OCI-LY7 (cell line): ENCODE results near the gene FOXP1.

Experiments
- EZH2phosphoT487 ChIP-seq: fragments of 200-600 bp; sonication (generic); IDR thresholded peaks from 2 replicates; pipeline ENCODE4 v1.6.1; 2018; ENCODE audit warnings: low read depth, borderline replicate concordance, mild to moderate bottlenecking, mixed run types, antibody characterized with exemption, low read length, moderate library complexity, mixed read lengths
- TF ChIP-seq, protein P1 (sequence below): fragments of 200-600 bp; sonication (generic); conservative IDR thresholded peaks from 2 replicates; pipeline ENCODE4 v1.5.1; 2014; ENCODE audit warnings: mild to moderate bottlenecking, antibody characterized with exemption, low read length, moderate library complexity, mixed read lengths

GRCh38 chr3:70977712-70978111 is 605.8 kb downstream of the FOXP1 start:
- TF ChIP-seq, protein P1, sequence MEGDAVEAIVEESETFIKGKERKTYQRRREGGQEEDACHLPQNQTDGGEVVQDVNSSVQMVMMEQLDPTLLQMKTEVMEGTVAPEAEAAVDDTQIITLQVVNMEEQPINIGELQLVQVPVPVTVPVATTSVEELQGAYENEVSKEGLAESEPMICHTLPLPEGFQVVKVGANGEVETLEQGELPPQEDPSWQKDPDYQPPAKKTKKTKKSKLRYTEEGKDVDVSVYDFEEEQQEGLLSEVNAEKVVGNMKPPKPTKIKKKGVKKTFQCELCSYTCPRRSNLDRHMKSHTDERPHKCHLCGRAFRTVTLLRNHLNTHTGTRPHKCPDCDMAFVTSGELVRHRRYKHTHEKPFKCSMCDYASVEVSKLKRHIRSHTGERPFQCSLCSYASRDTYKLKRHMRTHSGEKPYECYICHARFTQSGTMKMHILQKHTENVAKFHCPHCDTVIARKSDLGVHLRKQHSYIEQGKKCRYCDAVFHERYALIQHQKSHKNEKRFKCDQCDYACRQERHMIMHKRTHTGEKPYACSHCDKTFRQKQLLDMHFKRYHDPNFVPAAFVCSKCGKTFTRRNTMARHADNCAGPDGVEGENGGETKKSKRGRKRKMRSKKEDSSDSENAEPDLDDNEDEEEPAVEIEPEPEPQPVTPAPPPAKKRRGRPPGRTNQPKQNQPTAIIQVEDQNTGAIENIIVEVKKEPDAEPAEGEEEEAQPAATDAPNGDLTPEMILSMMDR = no peak
- TF ChIP-seq EZH2phosphoT487 = no peak
